ENCODE measurements around the gene PRKG1. TPM values are rescaled to one million over a fixed set of nuclear protein-coding genes. Genes with fewer than 3 reads are reported as not detected.

The PRKG1 gene
- total RNA-seq, 5 donors from 2014 or later (not counting 1 experiment from before 2014, with no cell fraction given): 0.03 to 0.26 (median 0.19) TPM; not detected in 1

GRCh38 chr10:51471271-51471670 lies 397.0 kb downstream of the PRKG1 start:
- Histone ChIP-seq H3K27ac (ENCODE audit: low read length) (no peak overlapping the region), H3K9me3 (no peaks in the 10 kb centered on the region), H3K36me3 (ENCODE audit: control insufficient read depth in 2 of 2, extremely low read depth in 1 of 2, insufficient read depth in 1 of 2, low read length in 1 of 2) (no peaks in the 10 kb centered on the region), H3K4me3 (ENCODE audit: control insufficient read depth in 1 of 2, extremely low read depth in 1 of 2, low read length in 1 of 2) (no peak overlapping the region), H3K4me1 (ENCODE audit: control insufficient read depth in 1 of 2, extremely low read depth in 1 of 2, insufficient read depth in 2 of 2, low read length in 2 of 2) (no peaks in the 10 kb centered on the region), H3K27me3 (replicated peaks in 1 of 2; ENCODE audit: control insufficient read depth in 2 of 2, extremely low read depth in 1 of 2, insufficient read depth in 2 of 2, low read length in 1 of 2) (no peaks in the 10 kb centered on the region)
- Mint-ChIP-seq H3K27ac (no peak overlapping the region), H3K27me3 (peaks cover 0 to 2% of the 10 kb centered on the region in 2 donors), H3K4me3 (no peak overlapping the region), H3K4me1 (no peaks in the 10 kb centered on the region), H3K9me3 (no peaks in the 10 kb centered on the region), H3K36me3 (no peaks in the 10 kb centered on the region)
- DNase-seq (no peak), ATAC-seq (replicated peaks in 1 of 4) (no peak)
- ChIA-PET CTCF (no interaction called here), POLR2A (interaction anchor here in 1 of 2 donors (0.7 kb wide), 1 partner anchor 27 kb away, joined by 3 read pairs; no protein-coding TSS in a partner anchor)
- 40% methylated on average over 2 of the region's 4 CpGs for WGBS (ENCODE audit: insufficient coverage)

DNA sequence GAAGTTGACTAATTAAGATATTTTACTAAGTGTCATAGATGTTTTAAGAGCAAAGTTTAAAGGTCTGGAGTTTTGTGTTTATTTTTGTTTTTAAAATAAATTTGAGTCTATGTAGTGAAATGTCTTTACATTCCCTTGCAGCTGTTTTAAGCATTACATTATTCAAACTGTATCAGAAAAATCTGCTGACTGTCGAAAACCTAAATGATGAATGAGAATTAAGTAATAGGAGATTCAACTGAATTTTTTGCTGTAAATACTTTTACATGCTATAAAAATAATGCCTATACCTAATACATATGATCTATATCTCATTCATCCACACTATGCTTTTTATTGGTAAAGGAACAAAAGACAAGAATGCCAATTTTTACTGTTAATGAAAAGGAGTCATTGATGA lies 397.9 kb downstream of the PRKG1 start:
- WGBS (ENCODE audit: insufficient coverage): no CpG with 5 or more reads among the region's 1 CpG
- no peak overlapping the region for H3K4me3 Mint-ChIP-seq
- H3K9me3 Mint-ChIP-seq: no peaks in the 10 kb centered on the region

DNA sequence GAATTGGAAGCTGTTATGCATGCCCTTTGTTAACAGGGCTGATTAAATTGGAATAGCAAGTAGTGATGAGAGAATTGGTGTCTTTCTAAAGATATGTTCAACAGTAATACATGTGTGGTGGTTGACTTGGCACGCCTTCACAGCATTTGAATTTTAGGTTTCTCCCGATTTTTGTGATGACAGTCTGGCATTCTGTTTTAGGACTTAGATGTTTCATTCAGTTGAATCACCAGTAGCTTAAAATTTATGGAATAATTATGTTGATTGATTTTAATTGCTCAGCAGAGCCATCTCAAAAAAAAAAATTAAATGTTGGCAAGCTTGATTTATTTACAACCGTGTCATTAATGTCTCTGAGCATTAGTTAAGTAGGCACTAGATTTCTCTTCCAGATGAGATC lies 405.4 kb downstream of the PRKG1 start:
- Histone ChIP-seq H3K36me3 (ENCODE audit: control insufficient read depth in 2 of 2, extremely low read depth in 1 of 2, insufficient read depth in 1 of 2, low read length in 1 of 2) (no peaks in the 10 kb centered on the region), H3K4me3 (ENCODE audit: control insufficient read depth in 1 of 2, extremely low read depth in 1 of 2, low read length in 1 of 2) (no peak overlapping the region), H3K27ac (ENCODE audit: low read length) (no peak overlapping the region), H3K4me1 (ENCODE audit: control insufficient read depth in 1 of 2, extremely low read depth in 1 of 2, insufficient read depth in 2 of 2, low read length in 2 of 2) (no peaks in the 10 kb centered on the region), H3K9me3 (no peaks in the 10 kb centered on the region), H3K27me3 (replicated peaks in 1 of 2; ENCODE audit: control insufficient read depth in 2 of 2, extremely low read depth in 1 of 2, insufficient read depth in 2 of 2, low read length in 1 of 2) (no peaks in the 10 kb centered on the region)
- Mint-ChIP-seq H3K27me3 (no peaks in the 10 kb centered on the region), H3K36me3 (no peaks in the 10 kb centered on the region), H3K27ac (no peak overlapping the region), H3K9me3 (no peaks in the 10 kb centered on the region), H3K4me3 (no peak overlapping the region), H3K4me1 (no peaks in the 10 kb centered on the region)
- WGBS (ENCODE audit: insufficient coverage): no CpG with 5 or more reads among the region's 3 CpGs
- DNase-seq (no peak), ATAC-seq (replicated peaks in 1 of 4) (no peak)
- ChIA-PET CTCF (no interaction called here), POLR2A (no interaction called here)

More for the DNA sequence above, 397.9 kb downstream of the PRKG1 start:
- DNase-seq (no peak), ATAC-seq (replicated peaks in 1 of 4) (no peak)
- Mint-ChIP-seq H3K27me3 (peaks cover 0 to 2% of the 10 kb centered on the region in 2 donors), H3K36me3 (no peaks in the 10 kb centered on the region), H3K27ac (no peak overlapping the region), H3K4me1 (no peaks in the 10 kb centered on the region)
- Histone ChIP-seq H3K27me3 (replicated peaks in 1 of 2; ENCODE audit: control insufficient read depth in 2 of 2, extremely low read depth in 1 of 2, insufficient read depth in 2 of 2, low read length in 1 of 2) (no peaks in the 10 kb centered on the region), H3K27ac (ENCODE audit: low read length) (no peak overlapping the region), H3K36me3 (ENCODE audit: control insufficient read depth in 2 of 2, extremely low read depth in 1 of 2, insufficient read depth in 1 of 2, low read length in 1 of 2) (no peaks in the 10 kb centered on the region), H3K4me3 (ENCODE audit: control insufficient read depth in 1 of 2, extremely low read depth in 1 of 2, low read length in 1 of 2) (no peak overlapping the region), H3K4me1 (ENCODE audit: control insufficient read depth in 1 of 2, extremely low read depth in 1 of 2, insufficient read depth in 2 of 2, low read length in 2 of 2) (no peaks in the 10 kb centered on the region), H3K9me3 (no peaks in the 10 kb centered on the region)
- POLR2A ChIA-PET: no interaction called here
- CTCF ChIA-PET: no interaction called here

- DNase-seq: no peak
- no peak overlapping the region for H3K4me3 Mint-ChIP-seq
- Histone ChIP-seq H3K27ac (ENCODE audit: low read length) (no peak overlapping the region), H3K4me1 (ENCODE audit: control insufficient read depth in 1 of 2, extremely low read depth in 1 of 2, insufficient read depth in 2 of 2, low read length in 2 of 2) (no peaks in the 10 kb centered on the region), H3K9me3 (no peaks in the 10 kb centered on the region), H3K36me3 (ENCODE audit: control insufficient read depth in 2 of 2, extremely low read depth in 1 of 2, insufficient read depth in 1 of 2, low read length in 1 of 2) (no peaks in the 10 kb centered on the region), H3K27me3 (replicated peaks in 1 of 2; ENCODE audit: control insufficient read depth in 2 of 2, extremely low read depth in 1 of 2, insufficient read depth in 2 of 2, low read length in 1 of 2) (no peaks in the 10 kb centered on the region), H3K4me3 (ENCODE audit: control insufficient read depth in 1 of 2, extremely low read depth in 1 of 2, low read length in 1 of 2) (no peak overlapping the region)
- H3K4me1 Mint-ChIP-seq: no peaks in the 10 kb centered on the region
- H3K27me3 Mint-ChIP-seq: no peaks in the 10 kb centered on the region
- CTCF ChIA-PET: no interaction called here
- 85% methylated on average over 2 of the region's 5 CpGs for WGBS (ENCODE audit: insufficient coverage)
- POLR2A ChIA-PET: no interaction called here
- ATAC-seq (replicated peaks in 1 of 4): no peak
- H3K36me3 Mint-ChIP-seq: no peaks in the 10 kb centered on the region
- H3K9me3 Mint-ChIP-seq: no peaks in the 10 kb centered on the region
- no peak overlapping the region for H3K27ac Mint-ChIP-seq
Measured at GRCh38 chr10:51485668-51486067, 411.4 kb downstream of the PRKG1 start.

- Mint-ChIP-seq H3K9me3 (no peaks in the 10 kb centered on the region), H3K36me3 (no peaks in the 10 kb centered on the region), H3K27me3 (no peaks in the 10 kb centered on the region), H3K4me3 (no peak overlapping the region), H3K4me1 (no peaks in the 10 kb centered on the region), H3K27ac (no peak overlapping the region)
- CTCF ChIA-PET: interaction anchor here in 1 of 2 donors (0.6 kb wide), 1 partner anchor 133 kb away, joined by 3 read pairs; no protein-coding TSS in a partner anchor
- DNase-seq (no peak), ATAC-seq (replicated peaks in 1 of 4) (no peak)
- Histone ChIP-seq H3K36me3 (ENCODE audit: control insufficient read depth in 2 of 2, extremely low read depth in 1 of 2, insufficient read depth in 1 of 2, low read length in 1 of 2) (no peaks in the 10 kb centered on the region), H3K4me3 (ENCODE audit: control insufficient read depth in 1 of 2, extremely low read depth in 1 of 2, low read length in 1 of 2) (no peak overlapping the region), H3K27ac (ENCODE audit: low read length) (no peak overlapping the region), H3K4me1 (ENCODE audit: control insufficient read depth in 1 of 2, extremely low read depth in 1 of 2, insufficient read depth in 2 of 2, low read length in 2 of 2) (no peaks in the 10 kb centered on the region), H3K9me3 (no peaks in the 10 kb centered on the region), H3K27me3 (replicated peaks in 1 of 2; ENCODE audit: control insufficient read depth in 2 of 2, extremely low read depth in 1 of 2, insufficient read depth in 2 of 2, low read length in 1 of 2) (no peaks in the 10 kb centered on the region)
- no CpG with 5 or more reads among the region's 5 CpGs for WGBS (ENCODE audit: insufficient coverage)
- POLR2A ChIA-PET: no interaction called here
Measured at GRCh38 chr10:51487576-51487975, 413.3 kb downstream of the PRKG1 start.

DNA sequence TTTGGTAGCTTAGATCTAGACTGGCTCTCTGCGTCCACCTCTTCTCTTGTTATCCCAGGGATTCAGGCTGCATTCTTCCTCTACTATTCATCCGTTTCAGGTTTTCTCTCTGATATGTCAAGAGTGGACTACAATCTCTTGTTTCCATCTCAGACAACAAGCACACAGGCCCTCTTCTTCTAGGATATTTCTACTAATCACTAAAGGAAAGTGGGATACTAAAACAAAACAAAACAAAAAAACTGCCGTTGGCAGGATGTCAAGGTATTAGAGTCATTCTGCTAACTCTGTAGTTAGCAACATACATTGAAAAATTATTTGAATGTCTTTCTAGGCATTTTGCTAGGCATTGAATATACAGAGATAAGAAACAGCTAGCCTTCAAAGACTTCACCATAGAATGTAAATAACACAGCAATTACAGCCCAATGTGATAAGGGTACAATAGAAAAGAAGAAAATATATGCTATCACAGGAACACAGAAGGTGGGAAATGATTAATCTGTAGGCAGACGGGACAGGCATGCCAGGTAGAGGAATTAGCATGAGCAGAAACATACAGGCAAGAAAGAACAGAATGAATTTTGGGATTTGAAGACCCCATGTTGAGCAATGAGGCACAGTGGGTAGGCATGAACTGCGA lies 414.6 kb downstream of the PRKG1 start:
- POLR2A ChIA-PET: no interaction called here
- CTCF ChIA-PET: no interaction called here
- Histone ChIP-seq H3K4me3 (ENCODE audit: control insufficient read depth in 1 of 2, extremely low read depth in 1 of 2, low read length in 1 of 2) (no peak overlapping the region), H3K9me3 (no peaks in the 10 kb centered on the region), H3K4me1 (ENCODE audit: control insufficient read depth in 1 of 2, extremely low read depth in 1 of 2, insufficient read depth in 2 of 2, low read length in 2 of 2) (no peaks in the 10 kb centered on the region), H3K27me3 (replicated peaks in 1 of 2; ENCODE audit: control insufficient read depth in 2 of 2, extremely low read depth in 1 of 2, insufficient read depth in 2 of 2, low read length in 1 of 2) (no peaks in the 10 kb centered on the region), H3K27ac (ENCODE audit: low read length) (no peak overlapping the region), H3K36me3 (ENCODE audit: control insufficient read depth in 2 of 2, extremely low read depth in 1 of 2, insufficient read depth in 1 of 2, low read length in 1 of 2) (no peaks in the 10 kb centered on the region)
- H3K27me3 Mint-ChIP-seq: no peaks in the 10 kb centered on the region
- ATAC-seq (replicated peaks in 1 of 4) (no peak), DNase-seq (no peak)
- H3K27ac Mint-ChIP-seq: no peak overlapping the region
- H3K9me3 Mint-ChIP-seq: no peaks in the 10 kb centered on the region
- WGBS (ENCODE audit: insufficient coverage): 60% methylated on average over 1 of the region's 5 CpGs
- no peaks in the 10 kb centered on the region for H3K4me1 Mint-ChIP-seq
- no peak overlapping the region for H3K4me3 Mint-ChIP-seq
- no peaks in the 10 kb centered on the region for H3K36me3 Mint-ChIP-seq

- no peak for ATAC-seq (replicated peaks in 1 of 4)
- H3K4me1 Mint-ChIP-seq: no peaks in the 10 kb centered on the region
- POLR2A ChIA-PET: interaction anchor here (0.6 kb wide), 2 partner anchors 27 to 53 kb away, joined by 3 read pairs; no protein-coding TSS in a partner anchor
Measured at GRCh38 chr10:51498424-51498823, 424.1 kb downstream of the PRKG1 start.

More at GRCh38 chr10:51498424-51498823, 424.1 kb downstream of the PRKG1 start:
- Histone ChIP-seq H3K27me3 (replicated peaks in 1 of 2; ENCODE audit: control insufficient read depth in 2 of 2, extremely low read depth in 1 of 2, insufficient read depth in 2 of 2, low read length in 1 of 2) (no peaks in the 10 kb centered on the region), H3K36me3 (ENCODE audit: control insufficient read depth in 2 of 2, extremely low read depth in 1 of 2, insufficient read depth in 1 of 2, low read length in 1 of 2) (no peaks in the 10 kb centered on the region), H3K27ac (ENCODE audit: low read length) (no peak overlapping the region), H3K4me3 (ENCODE audit: control insufficient read depth in 1 of 2, extremely low read depth in 1 of 2, low read length in 1 of 2) (no peak overlapping the region), H3K9me3 (no peaks in the 10 kb centered on the region), H3K4me1 (ENCODE audit: control insufficient read depth in 1 of 2, extremely low read depth in 1 of 2, insufficient read depth in 2 of 2, low read length in 2 of 2) (no peaks in the 10 kb centered on the region)
- no CpG with 5 or more reads among the region's 2 CpGs for whole genome bisulfite sequencing (ENCODE audit: insufficient coverage)
- CTCF ChIA-PET: no interaction called here
- no peaks in the 10 kb centered on the region for H3K27me3 Mint-ChIP-seq
- H3K27ac Mint-ChIP-seq: no peak overlapping the region
- no peak for DNase-seq
- H3K36me3 Mint-ChIP-seq: no peaks in the 10 kb centered on the region
- H3K4me3 Mint-ChIP-seq: no peak overlapping the region
- H3K9me3 Mint-ChIP-seq: no peaks in the 10 kb centered on the region
